ENCODE data around the gene FBXO8. TPM values are rescaled to one million over a fixed set of nuclear protein-coding genes. Genes with fewer than 3 reads are reported as not detected.

Gene FBXO8
- total RNA-seq, 1 experiment from 2014 or later = 8.9 TPM

DNA sequence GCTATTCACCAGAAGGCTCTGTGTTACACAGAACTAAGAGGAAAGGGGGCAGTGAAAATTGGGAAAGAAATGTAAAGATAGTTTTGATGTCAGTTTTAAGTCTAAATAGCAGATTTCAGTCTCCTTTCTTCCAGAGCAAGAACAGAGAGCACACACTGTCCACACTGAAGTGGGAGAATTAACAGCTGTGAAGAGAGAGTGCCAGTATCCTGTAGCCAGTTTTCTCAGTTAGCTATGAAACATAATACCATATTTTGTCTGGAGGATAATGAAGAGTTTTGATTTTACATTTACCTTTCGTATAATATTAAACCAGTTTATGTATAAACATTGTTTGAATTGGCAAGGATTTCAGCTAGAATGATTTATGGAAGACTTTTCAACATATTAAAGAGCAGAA, 35.1 kb downstream of the FBXO8 start:
- H3K4ac ChIP-seq (ENCODE audit: low read depth, low read length) = no peak overlapping the region
- H4K8ac ChIP-seq (replicated peaks; ENCODE audit: insufficient read length, low read depth, low read length) = no peak overlapping the region
- no peaks in the 10 kb centered on the region for H3K27me3 ChIP-seq (ENCODE audit: insufficient read depth, low read length)
- no peak overlapping the region for H3K14ac ChIP-seq (ENCODE audit: insufficient read depth, low read length)
- H3T11ph ChIP-seq (ENCODE audit: low read length) = no peak overlapping the region
- no peak overlapping the region for H2AFZ ChIP-seq (ENCODE audit: low read length)
- no peaks in the 10 kb centered on the region for H3K9me3 Mint-ChIP-seq
- TF ChIP-seq, protein P1, sequence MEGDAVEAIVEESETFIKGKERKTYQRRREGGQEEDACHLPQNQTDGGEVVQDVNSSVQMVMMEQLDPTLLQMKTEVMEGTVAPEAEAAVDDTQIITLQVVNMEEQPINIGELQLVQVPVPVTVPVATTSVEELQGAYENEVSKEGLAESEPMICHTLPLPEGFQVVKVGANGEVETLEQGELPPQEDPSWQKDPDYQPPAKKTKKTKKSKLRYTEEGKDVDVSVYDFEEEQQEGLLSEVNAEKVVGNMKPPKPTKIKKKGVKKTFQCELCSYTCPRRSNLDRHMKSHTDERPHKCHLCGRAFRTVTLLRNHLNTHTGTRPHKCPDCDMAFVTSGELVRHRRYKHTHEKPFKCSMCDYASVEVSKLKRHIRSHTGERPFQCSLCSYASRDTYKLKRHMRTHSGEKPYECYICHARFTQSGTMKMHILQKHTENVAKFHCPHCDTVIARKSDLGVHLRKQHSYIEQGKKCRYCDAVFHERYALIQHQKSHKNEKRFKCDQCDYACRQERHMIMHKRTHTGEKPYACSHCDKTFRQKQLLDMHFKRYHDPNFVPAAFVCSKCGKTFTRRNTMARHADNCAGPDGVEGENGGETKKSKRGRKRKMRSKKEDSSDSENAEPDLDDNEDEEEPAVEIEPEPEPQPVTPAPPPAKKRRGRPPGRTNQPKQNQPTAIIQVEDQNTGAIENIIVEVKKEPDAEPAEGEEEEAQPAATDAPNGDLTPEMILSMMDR (conservative IDR thresholded peaks at IDR 0.05) = no peak
- no peak overlapping the region for H3K56ac ChIP-seq (ENCODE audit: insufficient read length, low read depth, low read length)
- H3K4me3 Mint-ChIP-seq = no peak overlapping the region
- no peaks in the 10 kb centered on the region for H3K4me1 Mint-ChIP-seq
- H3K23me2 ChIP-seq (ENCODE audit: insufficient read length, low read depth, low read length, poor library complexity, severe bottlenecking) = no peaks in the 10 kb centered on the region
- no peak overlapping the region for H3K9ac ChIP-seq (ENCODE audit: extremely low read depth, insufficient read length, low read length)
- H4K91ac ChIP-seq (ENCODE audit: insufficient read length, low read depth, low read length) = no peak overlapping the region
- H3K36me3 Mint-ChIP-seq (ENCODE audit: insufficient read depth in 1 of 3, low read depth in 3 of 3) = no peaks in the 10 kb centered on the region
- no peaks in the 10 kb centered on the region for H3K27me3 Mint-ChIP-seq (ENCODE audit: low read depth)
- no peaks in the 10 kb centered on the region for H3K79me1 ChIP-seq (ENCODE audit: insufficient read depth, low read depth, low read length, poor library complexity, severe bottlenecking)
- no peak overlapping the region for H3K23ac ChIP-seq (ENCODE audit: insufficient read length, low read depth, low read length)
- no peak overlapping the region for H2BK12ac ChIP-seq (ENCODE audit: insufficient read length, low read depth, low read length)
- H2AK5ac ChIP-seq (ENCODE audit: insufficient read length, low read length) = no peak overlapping the region
- H2BK15ac ChIP-seq (ENCODE audit: low read depth, low read length) = no peak overlapping the region
- H3K27ac Mint-ChIP-seq = no peak overlapping the region
- H3K4me1 ChIP-seq (ENCODE audit: insufficient read depth, low read length) = no peaks in the 10 kb centered on the region
- H4K20me1 ChIP-seq (ENCODE audit: control insufficient read depth, insufficient read depth, insufficient read length) = no peaks in the 10 kb centered on the region
- no peaks in the 10 kb centered on the region for H3K9me3 ChIP-seq (ENCODE audit: control insufficient read depth, low read depth, low read length)
- no peaks in the 10 kb centered on the region for H3K79me2 ChIP-seq (ENCODE audit: insufficient read depth, low read length)
- H2BK20ac ChIP-seq (ENCODE audit: low read depth, low read length, poor library complexity, severe bottlenecking) = no peak overlapping the region
- no peak overlapping the region for H3K18ac ChIP-seq (ENCODE audit: insufficient read length, low read depth, low read length)
- no peak overlapping the region for H3K4me2 ChIP-seq (ENCODE audit: insufficient read depth, insufficient read length, low read length)
- no CpG with 5 or more reads among the region's 1 CpG for WGBS (ENCODE audit: extremely low coverage, insufficient read length, low lambda C conversion rate)
- no peak overlapping the region for H2BK120ac ChIP-seq (ENCODE audit: low read depth, low read length, poor library complexity, severe bottlenecking)
- H4K5ac ChIP-seq (ENCODE audit: insufficient read length, low read depth, low read length) = no peak overlapping the region
- H2BK5ac ChIP-seq (ENCODE audit: insufficient read length, low read length) = no peak overlapping the region
- no peak overlapping the region for H3K27ac ChIP-seq (ENCODE audit: insufficient read length, low read depth, low read length)
- no peak for DNase-seq
